ENCODE measurements around the gene ST6GALNAC4. TPM values are rescaled to one million over a fixed set of nuclear protein-coding genes. Genes with fewer than 3 reads are reported as not detected.
A peak's percentile ranks its signal among the peaks of the same experiment; 100 is the strongest.

The ST6GALNAC4 gene
- total and polyA plus RNA-seq, 2 donors (not counting 1 experiment from before 2014, with no cell fraction given), result 80.5 to 199 TPM

GRCh38 chr9:127937388-127938297, 20.8 kb upstream of the ST6GALNAC4 start, which contains the start of gene DPM2:
Gene DPM2, minus strand, starts transcription at chr9:127937854. Its CDS starts 34 bp downstream, at chr9:127937820.
- Histone ChIP-seq H3K4me2 (replicated peaks; ENCODE audit: low read depth, low read length, poor library complexity, severe bottlenecking) (peak within 1 kb of the TSS; percentile 83), H2AFZ (ENCODE audit: insufficient read depth, low read depth, low read length, poor library complexity, severe bottlenecking) (peak within 1 kb of the TSS; percentile 85), H3K9me3 (ENCODE audit: control extremely low read depth in 1 of 3, control insufficient read depth in 2 of 3, insufficient read depth in 1 of 3, low read length in 2 of 3) (peaks cover 0 to 4% (median 0%) of the 10 kb centered on the region in 3 donors), H4K20me1 (ENCODE audit: control insufficient read depth, insufficient read depth, low read length, poor library complexity, severe bottlenecking) (peaks cover 26% of the 10 kb centered on the region), H3K4me3 (ENCODE audit: control extremely low read depth in 1 of 5, extremely low read depth in 1 of 5, insufficient read depth in 1 of 5, low read depth in 2 of 5, low read length in 4 of 5) (peak within 1 kb of the TSS; percentile 69 to 92 (median 79)), H3K36me3 (replicated peaks in 1 of 2; ENCODE audit: control extremely low read depth in 1 of 2, control insufficient read depth in 1 of 2, extremely low read depth in 1 of 2, insufficient read depth in 2 of 2, low read length in 1 of 2) (peaks cover 0 to 24% of the 10 kb centered on the region in 2 experiments), H3K9ac (ENCODE audit: low read length) (peak within 1 kb of the TSS; percentile 79), H3K27ac (ENCODE audit: low read length in 2 of 2) (peak within 1 kb of the TSS; percentile 75 to 86), H3K4me1 (ENCODE audit: control insufficient read depth in 2 of 2, insufficient read depth in 2 of 2, low read length in 2 of 2) (peaks cover 24 to 30% of the 10 kb centered on the region in 2 donors), H3K79me2 (ENCODE audit: control insufficient read depth, insufficient read depth, low read length) (peaks cover 47% of the 10 kb centered on the region), H3K27me3 (replicated peaks in 1 of 4; ENCODE audit: control extremely low read depth in 1 of 4, control insufficient read depth in 3 of 4, insufficient read depth in 4 of 4, low read length in 3 of 4) (no peaks in the 10 kb centered on the region)
- Mint-ChIP-seq H3K4me3 (peak within 1 kb of the TSS; percentile 93), H3K9me3 (ENCODE audit: insufficient read depth) (no peaks in the 10 kb centered on the region), H3K27me3 (no peaks in the 10 kb centered on the region), H3K27ac (peak within 1 kb of the TSS; percentile 98), H3K4me1 (peaks cover 39% of the 10 kb centered on the region)
- ATAC-seq (ENCODE audit: low read depth), result peak; percentile 90
- ChIA-PET POLR2A (interaction anchor here (0.6 to 1.1 kb wide), 3 partner anchors 16 to 95 kb away, joined by 3 to 4 read pairs (median 4); no protein-coding TSS in a partner anchor), CTCF (interaction anchor here (1.7 kb wide), 1 partner anchor 180 kb away, joined by 5 read pairs; no protein-coding TSS in a partner anchor)
- intact Hi-C loops (cut with micrococcal nuclease), result loop anchor here (1.0 kb wide), 2 partner anchors 10 to 202 kb away; partner anchors contain the start of gene TOR2A
- no peak for TF ChIP-seq CTCF (IDR thresholded peaks at IDR 0.05)
- no peak for TF ChIP-seq EZH2 (IDR thresholded peaks at IDR 0.05; ENCODE audit: borderline replicate concordance, insufficient read depth, low read depth, low read length, poor library complexity, severe bottlenecking)
- 9% methylated on average over 56 of the region's 60 CpGs for WGBS (ENCODE audit: insufficient coverage)
- peak; percentile 93 for DNase-seq

All from B cell (primary cell).